Measurements from ENCODE around the gene ABCG1. TPM values are rescaled to one million over a fixed set of nuclear protein-coding genes. Genes with fewer than 3 reads are reported as not detected.

Gene ABCG1
- total and polyA plus RNA-seq, 2 donors (not counting 3 experiments of a cell fraction or from before 2014, with no cell fraction given): 6.7 to 19.6 TPM

DNA sequence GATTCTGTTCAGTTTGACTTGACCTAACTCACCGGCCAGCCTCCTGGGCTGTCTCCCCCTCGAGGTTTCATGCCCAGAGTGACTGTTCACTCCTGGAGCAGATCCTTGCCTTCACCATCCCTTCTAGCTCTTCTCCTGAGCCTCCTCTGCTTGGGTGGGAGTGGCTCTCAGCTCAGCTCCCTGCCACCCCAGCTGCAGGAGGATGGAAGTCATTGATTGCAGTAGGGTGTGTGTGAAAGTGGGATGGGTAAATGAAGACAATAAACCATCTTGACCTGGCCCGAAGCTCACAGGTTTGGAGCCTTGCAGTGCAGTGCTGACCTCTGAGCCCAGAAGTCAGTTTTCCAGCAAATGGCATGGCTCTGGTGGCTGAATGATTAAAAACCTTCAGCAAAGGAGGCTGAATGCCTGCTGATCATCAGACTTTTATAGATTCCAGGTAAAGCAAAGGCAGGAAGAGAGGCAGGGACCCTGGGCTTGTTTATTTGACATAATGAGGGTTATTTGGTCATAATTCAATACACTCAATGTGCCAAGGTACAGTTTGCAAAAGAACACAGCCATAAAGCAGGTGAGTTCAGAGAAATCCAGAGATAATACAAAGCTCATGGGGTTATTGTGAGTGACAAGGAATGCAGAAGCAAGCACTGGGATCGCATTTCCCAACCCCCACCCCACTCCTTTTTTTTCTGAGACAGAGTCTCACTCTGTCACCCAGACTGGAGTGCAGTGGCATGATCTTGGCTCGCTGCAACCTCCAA is 113.8 kb downstream of the ABCG1 start:
- Histone ChIP-seq H2AFZ (ENCODE audit: low read depth, low read length) (no peak overlapping the region), H3K4me3 (replicated peaks in 1 of 3; ENCODE audit: insufficient read depth in 1 of 3, low read depth in 1 of 3, low read length in 3 of 3) (no peak overlapping the region), H3K4me2 (ENCODE audit: insufficient read depth, low read length) (no peak overlapping the region), H3K9ac (replicated peaks; ENCODE audit: extremely low read depth, insufficient read depth, low read length) (no peak overlapping the region), H4K20me1 (replicated peaks; ENCODE audit: control insufficient read depth, extremely low read depth, insufficient read depth, low read length) (no peaks in the 10 kb centered on the region), H3K27ac (ENCODE audit: insufficient read depth, low read depth, low read length) (no peak overlapping the region), H3K9me3 (replicated peaks; ENCODE audit: control insufficient read depth, insufficient read depth, low read length) (no peaks in the 10 kb centered on the region), H3K27me3 (ENCODE audit: control insufficient read depth in 2 of 2, insufficient read depth in 2 of 2, low read length in 2 of 2) (peaks cover 20 to 38% of the 10 kb centered on the region in 2 experiments), H3K36me3 (ENCODE audit: control insufficient read depth in 2 of 2, extremely low read depth in 1 of 2, insufficient read depth in 2 of 2, low read length in 2 of 2) (no peaks in the 10 kb centered on the region), H3K79me2 (ENCODE audit: control insufficient read depth, insufficient read depth, low read length) (no peaks in the 10 kb centered on the region), H3K9me1 (replicated peaks; ENCODE audit: control insufficient read depth, extremely low read depth, insufficient read depth, low read length) (no peaks in the 10 kb centered on the region), H3K4me1 (ENCODE audit: control insufficient read depth, extremely low read depth, insufficient read depth, low read length) (no peaks in the 10 kb centered on the region)
- ChIA-PET POLR2A (no interaction called here), CTCF (interaction anchor here (1.0 to 1.2 kb wide), 2 partner anchors 23 to 28 kb away, joined by 3 read pairs; no protein-coding TSS in a partner anchor)
- dilution Hi-C loops (cut with MboI; ENCODE audit: extremely low pct_ligation_motif_present, low sequenced_read_pairs): no loop called here
- DNase-seq (ENCODE audit: low read depth, low spot score) (no peak), FAIRE-seq (no peak)
- intact Hi-C loops (cut with micrococcal nuclease): loop anchor here (10.0 kb wide), 1 partner anchor 188 kb away; no protein-coding TSS in a partner anchor
- BruUV-seq (replicated peaks): no TSS peak
- no peak for TF ChIP-seq GATA2 (IDR thresholded peaks at IDR 0.05; ENCODE audit: insufficient read depth, insufficient read length, low read depth, low read length)
- TF ChIP-seq, protein P1, sequence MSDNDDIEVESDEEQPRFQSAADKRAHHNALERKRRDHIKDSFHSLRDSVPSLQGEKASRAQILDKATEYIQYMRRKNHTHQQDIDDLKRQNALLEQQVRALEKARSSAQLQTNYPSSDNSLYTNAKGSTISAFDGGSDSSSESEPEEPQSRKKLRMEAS (IDR thresholded peaks at IDR 0.05; ENCODE audit: insufficient read depth, insufficient read length): no peak
- TF ChIP-seq FOS (IDR thresholded peaks at IDR 0.05; ENCODE audit: borderline replicate concordance, insufficient read depth, low read length): no peak
- no peak for TF ChIP-seq EZH2 (IDR thresholded peaks at IDR 0.05; ENCODE audit: borderline replicate concordance, low read depth, low read length, severe bottlenecking)
- TF ChIP-seq JUN (IDR thresholded peaks at IDR 0.05; ENCODE audit: borderline replicate concordance, insufficient read depth, insufficient read length, low read depth): no peak
- TF ChIP-seq, protein P2, sequence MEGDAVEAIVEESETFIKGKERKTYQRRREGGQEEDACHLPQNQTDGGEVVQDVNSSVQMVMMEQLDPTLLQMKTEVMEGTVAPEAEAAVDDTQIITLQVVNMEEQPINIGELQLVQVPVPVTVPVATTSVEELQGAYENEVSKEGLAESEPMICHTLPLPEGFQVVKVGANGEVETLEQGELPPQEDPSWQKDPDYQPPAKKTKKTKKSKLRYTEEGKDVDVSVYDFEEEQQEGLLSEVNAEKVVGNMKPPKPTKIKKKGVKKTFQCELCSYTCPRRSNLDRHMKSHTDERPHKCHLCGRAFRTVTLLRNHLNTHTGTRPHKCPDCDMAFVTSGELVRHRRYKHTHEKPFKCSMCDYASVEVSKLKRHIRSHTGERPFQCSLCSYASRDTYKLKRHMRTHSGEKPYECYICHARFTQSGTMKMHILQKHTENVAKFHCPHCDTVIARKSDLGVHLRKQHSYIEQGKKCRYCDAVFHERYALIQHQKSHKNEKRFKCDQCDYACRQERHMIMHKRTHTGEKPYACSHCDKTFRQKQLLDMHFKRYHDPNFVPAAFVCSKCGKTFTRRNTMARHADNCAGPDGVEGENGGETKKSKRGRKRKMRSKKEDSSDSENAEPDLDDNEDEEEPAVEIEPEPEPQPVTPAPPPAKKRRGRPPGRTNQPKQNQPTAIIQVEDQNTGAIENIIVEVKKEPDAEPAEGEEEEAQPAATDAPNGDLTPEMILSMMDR (IDR thresholded peaks at IDR 0.05; ENCODE audit: extremely low read depth in 1 of 2, insufficient read depth in 1 of 2, low read depth in 1 of 2, low read length in 2 of 2): no peak
- TF ChIP-seq MYC (IDR thresholded peaks at IDR 0.05; ENCODE audit: low read depth, low read length): no peak
- TF ChIP-seq POLR2AphosphoS5 (IDR thresholded peaks at IDR 0.05; ENCODE audit: insufficient read depth, low read depth, low read length): no peak
- TF ChIP-seq POLR2A (IDR thresholded peaks at IDR 0.05; ENCODE audit: low read depth, low read length): no peak

Measured in endothelial cell of umbilical vein (primary cell).